VCaP (cell line): ENCODE results near the gene CLASP2.
"Not testable (repeated sequence)": the region's sequence is repeated elsewhere in the genome, so short reads cannot be mapped to it uniquely, and the experiment has no call there.

Source experiments
- H3K27ac ChIP-seq: fragments of 450-650 bp; 2 replicates; pipeline ENCODE4 v1.5.1; 2017
- CTCF ChIP-seq: fragments of 450-650 bp; conservative IDR thresholded peaks from 2 replicates; pipeline ENCODE4 v1.5.1; 2017; ENCODE audit warnings: mild to moderate bottlenecking, moderate library complexity

The CLASP2 gene

GRCh38 chr3:33690341-33690740 lies 27.7 kb downstream of the CLASP2 start:
- no peak for TF ChIP-seq CTCF
- H3K27ac ChIP-seq: no peak overlapping the region

GRCh38 chr3:33687406-33688010 lies 30.5 kb downstream of the CLASP2 start:
- no peak overlapping the region for H3K27ac ChIP-seq

GRCh38 chr3:33682770-33683169 lies 35.3 kb downstream of the CLASP2 start:
- no peak for TF ChIP-seq CTCF
- H3K27ac ChIP-seq: no peak overlapping the region

More at GRCh38 chr3:33687406-33688010, 30.5 kb downstream of the CLASP2 start:
- no peak for TF ChIP-seq CTCF

- TF ChIP-seq CTCF: no peak
- no peak overlapping the region for H3K27ac ChIP-seq
These were observed 36.4 kb downstream of the CLASP2 start for GRCh38 chr3:33681667-33682066.

GRCh38 chr3:33678073-33678472 lies 40.0 kb downstream of the CLASP2 start:
- H3K27ac ChIP-seq: no peak overlapping the region
- TF ChIP-seq CTCF: no peak

GRCh38 chr3:33673436-33673835 lies 44.6 kb downstream of the CLASP2 start:
- H3K27ac ChIP-seq: not testable (repeated sequence)

- H3K27ac ChIP-seq: no peak overlapping the region
- TF ChIP-seq CTCF: no peak
These were observed 49.4 kb downstream of the CLASP2 start for GRCh38 chr3:33668618-33669017.

GRCh38 chr3:33665294-33665693 lies 52.8 kb downstream of the CLASP2 start:
- no peak for TF ChIP-seq CTCF
- no peak overlapping the region for H3K27ac ChIP-seq
